ENCODE data around the gene POC1A. TPM values are rescaled to one million over a fixed set of nuclear protein-coding genes. Genes with fewer than 3 reads are reported as not detected.

POC1A gene
- total RNA-seq, 2 donors from 2014 or later = 2.5 to 5.3 TPM

- DNase-seq (ENCODE audit: low spot score) = no peak
- Histone ChIP-seq H3K4me1 (replicated peaks) (no peaks in the 10 kb centered on the region), H3K9me3 (no peaks in the 10 kb centered on the region), H3K27ac (no peak overlapping the region), H3K4me3 (no peak overlapping the region), H3K36me3 (no peaks in the 10 kb centered on the region), H3K27me3 (replicated peaks; ENCODE audit: insufficient read depth) (no peaks in the 10 kb centered on the region)
- 78% methylated on average over 20 of the region's 20 CpGs for WGBS
- no peak for TF ChIP-seq POLR2A (IDR thresholded peaks at IDR 0.05)
- TF ChIP-seq CTCF (IDR thresholded peaks at IDR 0.05) = no peak
- no peak for TF ChIP-seq POLR2AphosphoS5 (IDR thresholded peaks at IDR 0.05)
- intact Hi-C loops (cut with DNase I) = no loop called here
These were observed 45.7 kb downstream of the POC1A start for GRCh38 chr3:52108302-52109232.

GRCh38 chr3:52106951-52107611, 47.1 kb downstream of the POC1A start:
- Histone ChIP-seq H3K9me3 (no peaks in the 10 kb centered on the region), H3K27me3 (replicated peaks; ENCODE audit: insufficient read depth) (no peaks in the 10 kb centered on the region), H3K36me3 (no peaks in the 10 kb centered on the region), H3K27ac (no peak overlapping the region), H3K4me1 (replicated peaks) (no peaks in the 10 kb centered on the region), H3K4me3 (no peak overlapping the region)
- intact Hi-C loops (cut with DNase I) = no loop called here
- TF ChIP-seq POLR2A (IDR thresholded peaks at IDR 0.05) = no peak
- TF ChIP-seq CTCF (IDR thresholded peaks at IDR 0.05) = no peak
- TF ChIP-seq POLR2AphosphoS5 (IDR thresholded peaks at IDR 0.05) = no peak
- WGBS = 67% methylated on average over 11 of the region's 11 CpGs
- no peak for DNase-seq (ENCODE audit: low spot score)

DNA sequence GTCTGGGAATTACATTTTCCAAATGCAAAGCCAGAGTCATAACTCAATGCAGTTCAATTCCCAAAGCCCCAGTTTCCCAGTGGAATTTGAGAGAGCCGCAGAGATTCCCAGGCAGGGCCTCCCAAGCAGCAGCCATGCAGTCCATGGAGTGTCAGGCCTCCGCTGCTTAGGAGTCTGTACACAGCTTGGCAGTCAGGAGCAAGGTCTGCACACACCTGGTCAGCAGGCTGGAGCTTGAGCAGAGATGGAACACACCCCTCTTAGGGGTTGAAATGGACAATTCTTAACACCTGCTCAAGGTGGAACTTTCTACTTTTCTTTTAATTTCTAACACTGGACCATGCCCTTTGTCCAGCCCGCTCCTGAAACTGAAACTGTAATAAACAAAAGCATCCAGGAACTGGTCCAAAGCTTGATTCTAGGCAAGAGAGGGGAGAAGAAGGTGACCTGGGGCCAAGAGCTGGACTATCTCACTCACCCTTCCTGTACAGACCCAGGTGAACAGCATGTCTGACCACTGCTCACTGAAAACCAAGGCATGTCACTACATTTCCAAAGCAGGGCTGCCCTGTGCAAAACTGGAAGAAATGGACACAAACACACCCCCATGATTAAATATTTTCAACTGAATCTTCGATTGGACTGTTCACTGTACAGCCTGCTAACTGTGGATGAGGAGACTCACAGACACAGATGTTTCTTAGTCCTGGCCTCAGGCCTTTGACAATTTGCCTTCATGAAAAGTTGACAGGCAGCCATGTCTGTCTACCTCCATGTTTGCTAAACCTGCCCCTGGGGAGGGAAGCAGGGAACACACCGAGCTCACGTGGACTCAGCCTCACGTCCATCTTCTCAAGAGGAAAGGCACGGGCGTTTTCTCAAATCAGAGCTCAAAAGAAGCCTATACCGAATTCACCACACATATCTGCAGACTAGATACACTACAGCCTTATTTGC, 49.3 kb downstream of the POC1A start:
- no peaks in the 10 kb centered on the region for H3K9me3 ChIP-seq
- no peak for TF ChIP-seq POLR2A (IDR thresholded peaks at IDR 0.05)
- no peak for TF ChIP-seq CTCF (IDR thresholded peaks at IDR 0.05)
- no peak for TF ChIP-seq POLR2AphosphoS5 (IDR thresholded peaks at IDR 0.05)
- H3K4me3 ChIP-seq = no peak overlapping the region
- no peaks in the 10 kb centered on the region for H3K4me1 ChIP-seq (replicated peaks)
- no peaks in the 10 kb centered on the region for H3K27me3 ChIP-seq (replicated peaks; ENCODE audit: insufficient read depth)
- 88% methylated on average over 10 of the region's 10 CpGs for WGBS
- no peaks in the 10 kb centered on the region for H3K36me3 ChIP-seq
- intact Hi-C loops (cut with DNase I) = no loop called here
- no peak for DNase-seq (ENCODE audit: low spot score)
- H3K27ac ChIP-seq = no peak overlapping the region

DNA sequence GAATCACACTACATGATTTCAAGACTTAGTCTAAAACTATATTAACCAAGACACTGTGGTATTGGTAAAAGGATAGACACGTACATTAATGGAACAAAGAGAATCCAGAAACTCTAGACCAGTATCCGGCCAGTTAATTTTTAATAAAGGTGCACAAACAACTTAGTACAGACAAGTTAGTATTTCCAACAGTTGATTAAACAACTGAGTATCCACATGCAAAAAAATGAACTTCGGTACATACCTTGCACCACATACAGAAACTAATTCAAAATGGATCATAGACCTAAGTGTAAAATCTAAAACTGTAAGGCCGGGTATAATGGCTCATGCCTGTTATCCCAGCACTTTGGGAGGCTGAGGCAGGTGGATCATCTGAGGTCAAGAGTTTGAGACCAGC, 51.3 kb downstream of the POC1A start:
- peak overlapping the region in 1 of 2 donors; percentile 54 for H3K27ac ChIP-seq
- H3K4me1 ChIP-seq (replicated peaks) = no peaks in the 10 kb centered on the region
- H3K4me3 ChIP-seq = no peak overlapping the region
- intact Hi-C loops (cut with DNase I) = no loop called here
- H3K36me3 ChIP-seq = no peaks in the 10 kb centered on the region
- no peaks in the 10 kb centered on the region for H3K27me3 ChIP-seq (replicated peaks; ENCODE audit: insufficient read depth)
- no peaks in the 10 kb centered on the region for H3K9me3 ChIP-seq
- TF ChIP-seq POLR2AphosphoS5 (IDR thresholded peaks at IDR 0.05) (peak; percentile 25), CTCF (IDR thresholded peaks at IDR 0.05) (no peak), POLR2A (IDR thresholded peaks at IDR 0.05) (no peak)
- WGBS = 77% methylated on average over 4 of the region's 4 CpGs
- DNase-seq (ENCODE audit: low spot score) = no peak
